Activated T-cell treated with anti-CD3 and anti-CD28 coated beads, Interleukin-2, amount 50 U/mL, for 24 hours (primary cell): ENCODE data around the gene SKAP2.

Experiments used
- DNase-seq: peaks from one replicate; pipeline ENCODE4 v3.0.0-alpha.2; 2020
- H3K27ac Mint-ChIP-seq: 2 replicates; pipeline ENCODE4 v1.8.0; 2020; ENCODE audit warnings: mild to moderate bottlenecking, mixed read lengths
- H3K27me3 Mint-ChIP-seq: 2 replicates; pipeline ENCODE4 v1.8.0; 2020; ENCODE audit warnings: mixed read lengths
- H3K36me3 Mint-ChIP-seq: 2 replicates; pipeline ENCODE4 v1.8.0; 2020; ENCODE audit warnings: low read depth, mixed read lengths
- H3K4me1 Mint-ChIP-seq: 2 replicates; pipeline ENCODE4 v1.8.0; 2020; ENCODE audit warnings: low read depth, mixed read lengths
- H3K4me3 Mint-ChIP-seq: 2 replicates; pipeline ENCODE4 v1.8.0; 2020; ENCODE audit warnings: mild to moderate bottlenecking, moderate library complexity, mixed read lengths
- H3K9me3 Mint-ChIP-seq: 2 replicates; pipeline ENCODE4 v1.8.0; 2020; ENCODE audit warnings: mixed read lengths

The SKAP2 gene

GRCh38 chr7:26662646-26663045 lies 201.7 kb downstream of the SKAP2 start:
- Mint-ChIP-seq H3K27ac (no peak overlapping the region), H3K4me3 (no peak overlapping the region), H3K36me3 (no peaks in the 10 kb centered on the region), H3K4me1 (peaks cover 20% of the 10 kb centered on the region), H3K9me3 (no peaks in the 10 kb centered on the region), H3K27me3 (peaks cover 11% of the 10 kb centered on the region)
- DNase-seq = no peak

- no peak for DNase-seq
- Mint-ChIP-seq H3K4me1 (peaks cover 2% of the 10 kb centered on the region), H3K4me3 (no peak overlapping the region), H3K27ac (no peak overlapping the region), H3K9me3 (no peaks in the 10 kb centered on the region), H3K27me3 (peaks cover 18% of the 10 kb centered on the region), H3K36me3 (no peaks in the 10 kb centered on the region)
Measured at GRCh38 chr7:26659121-26659520, 205.3 kb downstream of the SKAP2 start.

- Mint-ChIP-seq H3K4me1 (no peaks in the 10 kb centered on the region), H3K36me3 (no peaks in the 10 kb centered on the region), H3K27me3 (peaks cover 16% of the 10 kb centered on the region), H3K4me3 (no peak overlapping the region), H3K9me3 (no peaks in the 10 kb centered on the region), H3K27ac (no peak overlapping the region)
- no peak for DNase-seq
Measured at GRCh38 chr7:26658389-26659084, 205.9 kb downstream of the SKAP2 start.

GRCh38 chr7:26657686-26658388 lies 206.6 kb downstream of the SKAP2 start:
- no peaks in the 10 kb centered on the region for H3K9me3 Mint-ChIP-seq
- no peaks in the 10 kb centered on the region for H3K36me3 Mint-ChIP-seq
- H3K4me3 Mint-ChIP-seq = no peak overlapping the region
- H3K27ac Mint-ChIP-seq = no peak overlapping the region
- H3K4me1 Mint-ChIP-seq = no peaks in the 10 kb centered on the region
- DNase-seq = no peak
- peaks cover 21% of the 10 kb centered on the region for H3K27me3 Mint-ChIP-seq

GRCh38 chr7:26657206-26657641 lies 207.2 kb downstream of the SKAP2 start:
- Mint-ChIP-seq H3K36me3 (no peaks in the 10 kb centered on the region), H3K4me3 (no peak overlapping the region), H3K27me3 (peaks cover 18% of the 10 kb centered on the region), H3K27ac (no peak overlapping the region), H3K9me3 (no peaks in the 10 kb centered on the region), H3K4me1 (no peaks in the 10 kb centered on the region)
- DNase-seq = no peak

- Mint-ChIP-seq H3K4me1 (no peaks in the 10 kb centered on the region), H3K9me3 (no peaks in the 10 kb centered on the region), H3K27me3 (peaks cover 20% of the 10 kb centered on the region), H3K27ac (no peak overlapping the region), H3K36me3 (no peaks in the 10 kb centered on the region), H3K4me3 (no peak overlapping the region)
- no peak for DNase-seq
Measured at GRCh38 chr7:26656735-26657134, 207.7 kb downstream of the SKAP2 start.

- no peak for DNase-seq
- peaks cover 21% of the 10 kb centered on the region for H3K27me3 Mint-ChIP-seq
Measured at GRCh38 chr7:26655781-26656180, 208.6 kb downstream of the SKAP2 start.

GRCh38 chr7:26653430-26654399 lies 210.7 kb downstream of the SKAP2 start:
- H3K4me3 Mint-ChIP-seq = no peak overlapping the region
- H3K27ac Mint-ChIP-seq = no peak overlapping the region
- H3K27me3 Mint-ChIP-seq = peaks cover 24% of the 10 kb centered on the region
- no peaks in the 10 kb centered on the region for H3K4me1 Mint-ChIP-seq
- no peaks in the 10 kb centered on the region for H3K9me3 Mint-ChIP-seq
- H3K36me3 Mint-ChIP-seq = no peaks in the 10 kb centered on the region
- no peak for DNase-seq

More at GRCh38 chr7:26655781-26656180, 208.6 kb downstream of the SKAP2 start:
- no peaks in the 10 kb centered on the region for H3K4me1 Mint-ChIP-seq
- H3K36me3 Mint-ChIP-seq = no peaks in the 10 kb centered on the region
- H3K27ac Mint-ChIP-seq = no peak overlapping the region
- no peak overlapping the region for H3K4me3 Mint-ChIP-seq
- H3K9me3 Mint-ChIP-seq = no peaks in the 10 kb centered on the region

GRCh38 chr7:26652401-26653100 lies 211.8 kb downstream of the SKAP2 start:
- Mint-ChIP-seq H3K27ac (no peak overlapping the region), H3K4me3 (no peak overlapping the region), H3K36me3 (no peaks in the 10 kb centered on the region), H3K4me1 (no peaks in the 10 kb centered on the region), H3K9me3 (no peaks in the 10 kb centered on the region), H3K27me3 (peaks cover 21% of the 10 kb centered on the region)
- no peak for DNase-seq

GRCh38 chr7:26650103-26650502 lies 214.3 kb downstream of the SKAP2 start:
- DNase-seq = no peak
- H3K9me3 Mint-ChIP-seq = no peaks in the 10 kb centered on the region
- H3K27ac Mint-ChIP-seq = no peak overlapping the region
- H3K27me3 Mint-ChIP-seq = peaks cover 17% of the 10 kb centered on the region
- no peak overlapping the region for H3K4me3 Mint-ChIP-seq
- H3K36me3 Mint-ChIP-seq = no peaks in the 10 kb centered on the region
- H3K4me1 Mint-ChIP-seq = no peaks in the 10 kb centered on the region

- H3K4me1 Mint-ChIP-seq = no peaks in the 10 kb centered on the region
- peaks cover 14% of the 10 kb centered on the region for H3K27me3 Mint-ChIP-seq
- no peaks in the 10 kb centered on the region for H3K36me3 Mint-ChIP-seq
- no peaks in the 10 kb centered on the region for H3K9me3 Mint-ChIP-seq
- DNase-seq = no peak
- no peak overlapping the region for H3K27ac Mint-ChIP-seq
- no peak overlapping the region for H3K4me3 Mint-ChIP-seq
Measured at GRCh38 chr7:26649388-26649787, 215.0 kb downstream of the SKAP2 start.

- Mint-ChIP-seq H3K36me3 (no peaks in the 10 kb centered on the region), H3K4me3 (no peak overlapping the region), H3K27ac (no peak overlapping the region), H3K9me3 (no peaks in the 10 kb centered on the region), H3K4me1 (no peaks in the 10 kb centered on the region), H3K27me3 (peaks cover 12% of the 10 kb centered on the region)
- no peak for DNase-seq
Measured at GRCh38 chr7:26648554-26648953, 215.8 kb downstream of the SKAP2 start.

- no peak for DNase-seq
- Mint-ChIP-seq H3K36me3 (no peaks in the 10 kb centered on the region), H3K4me1 (no peaks in the 10 kb centered on the region), H3K4me3 (no peak overlapping the region), H3K27me3 (peaks cover 3% of the 10 kb centered on the region), H3K9me3 (no peaks in the 10 kb centered on the region), H3K27ac (no peak overlapping the region)
Measured at GRCh38 chr7:26646336-26647048, 217.9 kb downstream of the SKAP2 start.
